NK-92 treated with Interleukin-12 subunit alpha and Interleukin-12 subunit beta, amount 100 ng/mL, for 24 hours (cell line): ENCODE data around the gene UBE2D2.

ENCODE experiments used
- DNase-seq: peaks from one replicate; lab custom pipeline; 2025; lab: John Stamatoyannopoulos, UW

Gene UBE2D2

GRCh38 chr5:139676951-139677735 is 116.0 kb downstream of the UBE2D2 start:
- DNase-seq: no peak
